GM10266 (cell line): ENCODE results near the gene EIF4E2.

Source experiments
- DNase-seq: peaks from one replicate; pipeline ENCODE4 v3.0.0; 2012; ENCODE audit errors: extremely low spot score
- CTCF ChIP-seq: IDR thresholded peaks from 2 replicates; pipeline ENCODE4 v1.5.1; 2012; ENCODE audit warnings: mild to moderate bottlenecking, low read depth; ENCODE audit not compliant: control insufficient read depth, insufficient read depth; ENCODE audit errors: missing control alignments

The EIF4E2 gene

GRCh38 chr2:232588680-232589585, 38.4 kb downstream of the EIF4E2 start:
- no peak for DNase-seq

GRCh38 chr2:232592772-232593395, 42.4 kb downstream of the EIF4E2 start:
- TF ChIP-seq CTCF, result no peak
- no peak for DNase-seq

More at GRCh38 chr2:232588680-232589585, 38.4 kb downstream of the EIF4E2 start:
- no peak for TF ChIP-seq CTCF

- no peak for TF ChIP-seq CTCF
- no peak for DNase-seq
Observed at GRCh38 chr2:232593982-232594381, 43.5 kb downstream of the EIF4E2 start.

- TF ChIP-seq CTCF, result no peak
- no peak for DNase-seq
Observed at GRCh38 chr2:232597362-232598079, 47.0 kb downstream of the EIF4E2 start.

GRCh38 chr2:232598293-232598692, 47.8 kb downstream of the EIF4E2 start:
- TF ChIP-seq CTCF, result no peak
- DNase-seq, result no peak

GRCh38 chr2:232600053-232600773, 49.7 kb downstream of the EIF4E2 start:
- no peak for TF ChIP-seq CTCF
- DNase-seq, result no peak
